Testis (tissue), 2 donors: Measurements from ENCODE around the gene HLA-DPA1.
"Not testable (repeated sequence)": the region's sequence is repeated elsewhere in the genome, so short reads cannot be mapped to it uniquely, and the experiment has no call there.

Experiments
- POLR2A ChIP-seq: fragments of 450-650 bp; IDR thresholded peaks from one replicate; pipeline ENCODE4 v1.6.1; 2017; ENCODE audit warnings: antibody characterized with exemption, mild to moderate bottlenecking, moderate library complexity
- TF ChIP-seq, protein P1 (sequence below), 3 experiments: fragments of 450-650 bp in 2 of 3; fragments of 200-600 bp in 1 of 3; sonication (generic) in 1 of 3; IDR thresholded peaks; one replicate each; pipeline ENCODE4 v1.5.1; 2016 to 2019; ENCODE audit warnings: antibody characterized with exemption in 3 of 3, mild to moderate bottlenecking in 2 of 3, moderate library complexity in 1 of 3

DNA sequence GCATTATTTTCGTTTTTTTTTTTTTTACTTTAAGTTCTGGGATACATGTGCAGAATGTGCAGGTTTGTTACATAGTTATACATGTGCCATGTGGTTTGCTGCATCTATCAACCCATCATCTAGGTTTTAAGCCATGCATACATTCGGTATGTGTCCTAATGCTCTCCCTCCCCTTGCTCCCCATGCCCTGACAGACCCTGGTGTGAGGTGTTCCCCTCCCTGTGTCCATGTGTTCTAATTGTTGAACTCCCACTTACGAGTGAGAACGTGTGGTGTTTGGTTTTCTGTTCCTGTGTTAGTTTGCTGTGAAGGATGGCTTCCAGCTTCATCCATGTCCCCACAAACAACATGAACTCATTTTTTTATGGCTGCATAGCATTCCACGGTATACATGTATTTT is 10.0 kb downstream of the HLA-DPA1 start:
- TF ChIP-seq, protein P1, sequence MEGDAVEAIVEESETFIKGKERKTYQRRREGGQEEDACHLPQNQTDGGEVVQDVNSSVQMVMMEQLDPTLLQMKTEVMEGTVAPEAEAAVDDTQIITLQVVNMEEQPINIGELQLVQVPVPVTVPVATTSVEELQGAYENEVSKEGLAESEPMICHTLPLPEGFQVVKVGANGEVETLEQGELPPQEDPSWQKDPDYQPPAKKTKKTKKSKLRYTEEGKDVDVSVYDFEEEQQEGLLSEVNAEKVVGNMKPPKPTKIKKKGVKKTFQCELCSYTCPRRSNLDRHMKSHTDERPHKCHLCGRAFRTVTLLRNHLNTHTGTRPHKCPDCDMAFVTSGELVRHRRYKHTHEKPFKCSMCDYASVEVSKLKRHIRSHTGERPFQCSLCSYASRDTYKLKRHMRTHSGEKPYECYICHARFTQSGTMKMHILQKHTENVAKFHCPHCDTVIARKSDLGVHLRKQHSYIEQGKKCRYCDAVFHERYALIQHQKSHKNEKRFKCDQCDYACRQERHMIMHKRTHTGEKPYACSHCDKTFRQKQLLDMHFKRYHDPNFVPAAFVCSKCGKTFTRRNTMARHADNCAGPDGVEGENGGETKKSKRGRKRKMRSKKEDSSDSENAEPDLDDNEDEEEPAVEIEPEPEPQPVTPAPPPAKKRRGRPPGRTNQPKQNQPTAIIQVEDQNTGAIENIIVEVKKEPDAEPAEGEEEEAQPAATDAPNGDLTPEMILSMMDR (IDR thresholded peaks at IDR 0.05) = not testable (repeated sequence)
- TF ChIP-seq POLR2A = not testable (repeated sequence)
